Body of pancreas (tissue), 4 donors: ENCODE measurements around the gene CRTAP.

Source experiments
- POLR2A ChIP-seq, 3 donors: fragments of 450-650 bp; IDR thresholded peaks; one replicate each; pipeline ENCODE4 v1.6.1; 2016; ENCODE audit warnings: antibody characterized with exemption in 3 of 3, mild to moderate bottlenecking in 2 of 3
- TF ChIP-seq, protein P1 (sequence below), 7 experiments: fragments of 450-650 bp in 4 of 7; fragments of 200-600 bp in 3 of 7; sonication (generic) in 3 of 7; IDR thresholded peaks; one replicate each; pipeline ENCODE4 v1.5.1; 2016 to 2019; ENCODE audit warnings: antibody characterized with exemption in 7 of 7

DNA sequence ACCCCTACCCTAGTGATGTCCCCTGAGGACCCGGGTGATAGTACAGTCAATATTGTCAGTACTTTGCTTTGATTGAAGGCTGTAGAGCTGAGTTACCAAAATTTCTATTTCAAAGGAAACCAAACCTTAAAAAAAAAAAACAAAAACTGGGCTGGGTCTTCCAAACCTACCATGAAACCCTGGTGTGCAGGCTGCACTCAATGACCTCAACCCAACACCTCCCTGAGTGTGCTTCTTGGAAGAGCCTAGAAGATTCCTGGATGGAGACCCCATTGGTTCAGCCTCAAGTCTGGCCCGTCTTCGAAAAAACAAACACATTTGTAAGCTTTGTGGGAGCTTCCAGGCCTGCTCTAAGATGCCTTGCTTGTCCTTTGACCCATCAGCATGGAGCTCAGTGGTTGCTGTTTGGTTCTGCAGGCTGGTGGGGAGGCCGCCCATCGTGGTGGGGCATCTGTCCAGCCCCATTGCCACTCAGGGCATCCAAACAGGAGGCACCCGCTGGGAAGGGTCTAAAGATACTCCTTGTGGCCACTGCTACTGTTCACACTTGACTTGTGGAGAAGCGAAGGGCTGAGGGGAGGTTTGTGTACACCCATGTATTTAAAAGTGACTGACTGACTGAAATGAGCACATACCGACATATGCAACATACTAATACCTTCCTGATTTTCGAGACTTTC, 32.2 kb downstream of the CRTAP start:
- TF ChIP-seq, protein P1, sequence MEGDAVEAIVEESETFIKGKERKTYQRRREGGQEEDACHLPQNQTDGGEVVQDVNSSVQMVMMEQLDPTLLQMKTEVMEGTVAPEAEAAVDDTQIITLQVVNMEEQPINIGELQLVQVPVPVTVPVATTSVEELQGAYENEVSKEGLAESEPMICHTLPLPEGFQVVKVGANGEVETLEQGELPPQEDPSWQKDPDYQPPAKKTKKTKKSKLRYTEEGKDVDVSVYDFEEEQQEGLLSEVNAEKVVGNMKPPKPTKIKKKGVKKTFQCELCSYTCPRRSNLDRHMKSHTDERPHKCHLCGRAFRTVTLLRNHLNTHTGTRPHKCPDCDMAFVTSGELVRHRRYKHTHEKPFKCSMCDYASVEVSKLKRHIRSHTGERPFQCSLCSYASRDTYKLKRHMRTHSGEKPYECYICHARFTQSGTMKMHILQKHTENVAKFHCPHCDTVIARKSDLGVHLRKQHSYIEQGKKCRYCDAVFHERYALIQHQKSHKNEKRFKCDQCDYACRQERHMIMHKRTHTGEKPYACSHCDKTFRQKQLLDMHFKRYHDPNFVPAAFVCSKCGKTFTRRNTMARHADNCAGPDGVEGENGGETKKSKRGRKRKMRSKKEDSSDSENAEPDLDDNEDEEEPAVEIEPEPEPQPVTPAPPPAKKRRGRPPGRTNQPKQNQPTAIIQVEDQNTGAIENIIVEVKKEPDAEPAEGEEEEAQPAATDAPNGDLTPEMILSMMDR (IDR thresholded peaks at IDR 0.05) = no peak
- TF ChIP-seq POLR2A (IDR thresholded peaks at IDR 0.05) = no peak
